Activated CD8-positive, alpha-beta memory T cell treated with anti-CD3 and anti-CD28 coated beads for 24 hours (primary cell): Measurements from ENCODE around the gene ATG3.
"Not testable (repeated sequence)": the region's sequence is repeated elsewhere in the genome, so short reads cannot be mapped to it uniquely, and the experiment has no call there.

Experiments
- DNase-seq: peaks from one replicate; pipeline ENCODE4 v3.0.0-alpha.2; 2020

ATG3 gene

GRCh38 chr3:112560721-112561483 is 860 bp downstream of the ATG3 start:
- DNase-seq: no peak

- DNase-seq: no peak
These were observed 1.5 kb downstream of the ATG3 start for GRCh38 chr3:112560307-112560706.

- DNase-seq: no peak
These were observed 3.8 kb downstream of the ATG3 start for GRCh38 chr3:112557976-112558375.

- DNase-seq: no peak
These were observed 6.1 kb downstream of the ATG3 start for GRCh38 chr3:112555535-112556170.

GRCh38 chr3:112550859-112551258 is 10.9 kb downstream of the ATG3 start:
- DNase-seq: no peak

- no peak for DNase-seq
These were observed 15.5 kb downstream of the ATG3 start for GRCh38 chr3:112546216-112546759.

GRCh38 chr3:112539825-112540650 is 21.7 kb downstream of the ATG3 start:
- DNase-seq: no peak

GRCh38 chr3:112531358-112531781 is 30.4 kb downstream of the ATG3 start:
- no peak for DNase-seq

GRCh38 chr3:112530573-112530972 is 31.2 kb downstream of the ATG3 start:
- no peak for DNase-seq

GRCh38 chr3:112524127-112524526 is 37.6 kb downstream of the ATG3 start:
- DNase-seq: not testable (repeated sequence)

- no peak for DNase-seq
These were observed 42.2 kb downstream of the ATG3 start for GRCh38 chr3:112519424-112520001.

- DNase-seq: not testable (repeated sequence)
These were observed 42.8 kb downstream of the ATG3 start for GRCh38 chr3:112518970-112519369.

- no peak for DNase-seq
These were observed 47.1 kb downstream of the ATG3 start for GRCh38 chr3:112514527-112515128.

GRCh38 chr3:112512320-112512719 is 49.4 kb downstream of the ATG3 start:
- DNase-seq: no peak

GRCh38 chr3:112508860-112509259 is 52.9 kb downstream of the ATG3 start:
- no peak for DNase-seq

- no peak for DNase-seq
These were observed 53.5 kb downstream of the ATG3 start for GRCh38 chr3:112508261-112508660.

- DNase-seq: no peak
These were observed 55.9 kb downstream of the ATG3 start for GRCh38 chr3:112505907-112506306.

- DNase-seq: no peak
These were observed 57.6 kb downstream of the ATG3 start for GRCh38 chr3:112504123-112504522.

GRCh38 chr3:112503304-112503972 is 58.3 kb downstream of the ATG3 start:
- no peak for DNase-seq

- no peak for DNase-seq
These were observed 61.1 kb downstream of the ATG3 start for GRCh38 chr3:112500621-112501020.

GRCh38 chr3:112498914-112499711 is 62.6 kb downstream of the ATG3 start, which contains the start of gene BTLA:
Gene BTLA (minus strand): TSS chr3:112499472. CDS start chr3:112499358, 114 bp downstream.
- no peak for DNase-seq
